H9 (cell line): ENCODE data around the gene ANKRD16. TPM values are rescaled to one million over a fixed set of nuclear protein-coding genes. Genes with fewer than 3 reads are reported as not detected.

Experiments
- DNase-seq: peaks from one replicate; pipeline ENCODE4 v3.0.0-alpha.2; 2017
- H2AFZ ChIP-seq: one replicate; pipeline ENCODE4 v1.6.1; 2013; ENCODE audit warnings: mild to moderate bottlenecking, low read length, control low read depth, moderate library complexity
- H2AK5ac ChIP-seq: 2 replicates; pipeline ENCODE4 v1.6.1; 2013; ENCODE audit warnings: low read length, control low read depth, mixed read lengths; ENCODE audit not compliant: insufficient read length
- H2BK120ac ChIP-seq: one replicate; pipeline ENCODE4 v1.6.1; 2013; ENCODE audit warnings: low read depth, mild to moderate bottlenecking, low read length, control low read depth, inconsistent platforms; ENCODE audit not compliant: poor library complexity, severe bottlenecking
- H2BK12ac ChIP-seq: 2 replicates; pipeline ENCODE4 v1.6.1; 2013; ENCODE audit warnings: low read length, control low read depth, mixed read lengths, low read depth; ENCODE audit not compliant: insufficient read length
- H2BK15ac ChIP-seq: 2 replicates; pipeline ENCODE4 v1.6.1; 2013; ENCODE audit warnings: low read depth, low read length, control low read depth
- H2BK20ac ChIP-seq: one replicate; pipeline ENCODE4 v1.6.1; 2013; ENCODE audit warnings: low read depth, mild to moderate bottlenecking, low read length, control low read depth, inconsistent platforms; ENCODE audit not compliant: poor library complexity, severe bottlenecking
- H2BK5ac ChIP-seq: 2 replicates; pipeline ENCODE4 v1.6.1; 2013; ENCODE audit warnings: low read length, control low read depth, mixed read lengths; ENCODE audit not compliant: insufficient read length
- H3K14ac ChIP-seq: 2 replicates; pipeline ENCODE4 v1.6.1; 2013; ENCODE audit warnings: low read length, control low read depth; ENCODE audit not compliant: insufficient read depth
- H3K18ac ChIP-seq: 2 replicates; pipeline ENCODE4 v1.6.1; 2013; ENCODE audit warnings: low read depth, mild to moderate bottlenecking, mixed read lengths, low read length, control low read depth; ENCODE audit not compliant: insufficient read length
- H3K23ac ChIP-seq: 2 replicates; pipeline ENCODE4 v1.6.1; 2013; ENCODE audit warnings: low read length, control low read depth, mixed read lengths, low read depth; ENCODE audit not compliant: insufficient read length
- H3K23me2 ChIP-seq: 2 replicates; pipeline ENCODE4 v1.6.1; 2013; ENCODE audit warnings: low read depth, mild to moderate bottlenecking, mixed read lengths, low read length, control low read depth; ENCODE audit not compliant: insufficient read length, poor library complexity, severe bottlenecking
- H3K27ac ChIP-seq: 2 replicates; pipeline ENCODE4 v1.5.1; 2013; ENCODE audit warnings: low read length, control low read depth, mixed read lengths, low read depth; ENCODE audit not compliant: insufficient read length
- H3K27me3 ChIP-seq: 2 replicates; pipeline ENCODE4 v1.6.1; 2013; ENCODE audit warnings: low read length, control low read depth, inconsistent platforms; ENCODE audit not compliant: insufficient read depth
- H3K4ac ChIP-seq: 2 replicates; pipeline ENCODE4 v1.6.1; 2013; ENCODE audit warnings: low read depth, mild to moderate bottlenecking, control low read depth, inconsistent platforms, low read length, moderate library complexity
- H3K4me1 ChIP-seq: 2 replicates; pipeline ENCODE4 v1.6.1; 2013; ENCODE audit warnings: low read length, control low read depth, inconsistent platforms; ENCODE audit not compliant: insufficient read depth
- H3K4me2 ChIP-seq: 2 replicates; pipeline ENCODE4 v1.6.1; 2013; ENCODE audit warnings: low read length, control low read depth, mixed read lengths; ENCODE audit not compliant: insufficient read length, insufficient read depth
- H3K56ac ChIP-seq: 2 replicates; pipeline ENCODE4 v1.6.1; 2013; ENCODE audit warnings: low read depth, mild to moderate bottlenecking, mixed read lengths, low read length, control low read depth; ENCODE audit not compliant: insufficient read length
- H3K79me1 ChIP-seq: 2 replicates; pipeline ENCODE4 v1.6.1; 2013; ENCODE audit warnings: low read depth, mild to moderate bottlenecking, moderate library complexity, low read length, control low read depth, inconsistent platforms; ENCODE audit not compliant: insufficient read depth, poor library complexity, severe bottlenecking
- H3K79me2 ChIP-seq: 2 replicates; pipeline ENCODE4 v1.6.1; 2013; ENCODE audit warnings: low read length, control low read depth, inconsistent platforms; ENCODE audit not compliant: insufficient read depth
- H3K9ac ChIP-seq: 2 replicates; pipeline ENCODE4 v1.6.1; 2013; ENCODE audit warnings: low read length, control low read depth, mixed read lengths; ENCODE audit not compliant: insufficient read length; ENCODE audit errors: extremely low read depth
- H3K9me3 ChIP-seq: one replicate; pipeline ENCODE4 v1.6.1; 2013; ENCODE audit warnings: low read depth, low read length, inconsistent platforms; ENCODE audit not compliant: control insufficient read depth
- H3T11ph ChIP-seq: one replicate; pipeline ENCODE4 v1.6.1; 2013; ENCODE audit warnings: mild to moderate bottlenecking, low read length, control low read depth, inconsistent platforms
- H4K20me1 ChIP-seq: one replicate; pipeline ENCODE4 v1.6.1; 2013; ENCODE audit not compliant: control insufficient read depth, insufficient read length, insufficient read depth
- H4K5ac ChIP-seq: 2 replicates; pipeline ENCODE4 v1.6.1; 2013; ENCODE audit warnings: low read depth, mild to moderate bottlenecking, mixed read lengths, low read length, control low read depth; ENCODE audit not compliant: insufficient read length
- H4K8ac ChIP-seq: replicated peaks from 2 replicates; pipeline ENCODE4 v1.6.1; 2013; ENCODE audit warnings: low read length, control low read depth, mixed read lengths, low read depth; ENCODE audit not compliant: insufficient read length
- H4K91ac ChIP-seq: 2 replicates; pipeline ENCODE4 v1.6.1; 2013; ENCODE audit warnings: low read depth, mild to moderate bottlenecking, moderate library complexity, mixed read lengths, low read length, control low read depth; ENCODE audit not compliant: insufficient read length
- H3K27ac Mint-ChIP-seq, 3 experiments: 2 replicates in 2 of 3; 3 replicates in 1 of 3; pipeline ENCODE4 v1.8.0; 2020 to 2021; ENCODE audit warnings: mixed read lengths in 3 of 3, mild to moderate bottlenecking in 1 of 3, moderate library complexity in 1 of 3
- H3K27me3 Mint-ChIP-seq: 2 replicates; pipeline ENCODE4 v1.8.0; 2021; ENCODE audit warnings: low read depth, mild to moderate bottlenecking, moderate library complexity, mixed read lengths
- H3K36me3 Mint-ChIP-seq, 3 experiments: 2 replicates in 2 of 3; 3 replicates in 1 of 3; pipeline ENCODE4 v1.8.0; 2020 to 2021; ENCODE audit warnings: low read depth in 3 of 3, mixed read lengths in 3 of 3; ENCODE audit not compliant: insufficient read depth in 1 of 3
- H3K4me1 Mint-ChIP-seq, 2 experiments: 2 replicates each; pipeline ENCODE4 v1.8.0; 2020; ENCODE audit warnings: mixed read lengths in 2 of 2
- H3K4me3 Mint-ChIP-seq, 2 experiments: 2 replicates in 1 of 2; 3 replicates in 1 of 2; pipeline ENCODE4 v1.8.0; 2020 to 2021; ENCODE audit warnings: mild to moderate bottlenecking in 2 of 2, mixed read lengths in 2 of 2, moderate library complexity in 1 of 2
- H3K9me3 Mint-ChIP-seq, 2 experiments: 2 replicates in 1 of 2; 3 replicates in 1 of 2; pipeline ENCODE4 v1.8.0; 2020; ENCODE audit warnings: mild to moderate bottlenecking in 2 of 2, mixed read lengths in 2 of 2, moderate library complexity in 1 of 2
- CTCF ChIP-seq: fragments of 200-600 bp; sonication (generic); conservative IDR thresholded peaks from 3 replicates; pipeline ENCODE4 v1.8.0; 2021; ENCODE audit warnings: antibody characterized with exemption, mild to moderate bottlenecking
- WGBS: extraction: QIAGEN DNeasy Blood & Tissue Kit; methylation state at CpG from one replicate; pipeline ENCODE4 v1.1.7; 2013; ENCODE audit warnings: missing lambda C conversion rate, low lambda C conversion rate, mixed read lengths; ENCODE audit not compliant: insufficient read length; ENCODE audit errors: extremely low coverage; 5-methylcytosine and 5-hydroxymethylcytosine counted together
- total RNA-seq: library from RNA; stranded (reverse); gene quantifications from 2 replicates; pipeline ENCODE4 v1.2.1, GENCODE V29; 2021

ANKRD16 gene
- total RNA-seq, 1 experiment from 2014 or later: 11.4 TPM

- Histone ChIP-seq H3K27me3 (no peaks in the 10 kb centered on the region), H3T11ph (no peak overlapping the region), H3K4me1 (no peaks in the 10 kb centered on the region), H4K91ac (no peak overlapping the region), H2BK12ac (no peak overlapping the region), H3K9ac (no peak overlapping the region), H3K23me2 (no peaks in the 10 kb centered on the region), H3K4me2 (no peak overlapping the region), H3K4ac (no peak overlapping the region), H4K5ac (no peak overlapping the region), H2AK5ac (no peak overlapping the region), H2AFZ (no peak overlapping the region), H3K79me1 (no peaks in the 10 kb centered on the region), H4K8ac (no peak overlapping the region), H3K14ac (no peak overlapping the region), H3K9me3 (no peaks in the 10 kb centered on the region), H2BK120ac (no peak overlapping the region), H3K56ac (no peak overlapping the region), H3K79me2 (no peaks in the 10 kb centered on the region), H3K23ac (no peak overlapping the region), H2BK20ac (no peak overlapping the region), H2BK15ac (no peak overlapping the region), H3K18ac (no peak overlapping the region), H3K27ac (no peak overlapping the region), H2BK5ac (no peak overlapping the region), H4K20me1 (no peaks in the 10 kb centered on the region)
- peak overlapping the region in 2 of 3 experiments; percentile 8 to 51; a peak in 1 of 7 replicates for H3K27ac Mint-ChIP-seq
- no peaks in the 10 kb centered on the region for H3K27me3 Mint-ChIP-seq
- DNase-seq: no peak
- H3K4me3 Mint-ChIP-seq: no peak overlapping the region
- H3K9me3 Mint-ChIP-seq: no peaks in the 10 kb centered on the region
- H3K4me1 Mint-ChIP-seq: no peaks in the 10 kb centered on the region
- H3K36me3 Mint-ChIP-seq: peaks cover 28 to 63% (median 56%) of the 10 kb centered on the region in 3 experiments; a peak in 6 of 7 replicates
- no peak for TF ChIP-seq CTCF
- WGBS: no CpG with 5 or more reads among the region's 5 CpGs
Measured at GRCh38 chr10:5906651-5907050, 17.0 kb upstream of the ANKRD16 start.
